ENCODE data around the gene CDK8. TPM values are rescaled to one million over a fixed set of nuclear protein-coding genes. Genes with fewer than 3 reads are reported as not detected.

Gene CDK8
- total and polyA plus RNA-seq, 2 experiments from 2014 or later: 16.1 to 27.0 TPM

GRCh38 chr13:26412263-26412662 is 158.3 kb downstream of the CDK8 start:
- Histone ChIP-seq H3K27me3 (no peaks in the 10 kb centered on the region), H3K4me2 (no peak overlapping the region), H2AFZ (no peak overlapping the region), H3K4me3 (no peak overlapping the region), H4K20me1 (ENCODE audit: insufficient read depth, poor library complexity, severe bottlenecking) (no peaks in the 10 kb centered on the region), H3K79me2 (no peaks in the 10 kb centered on the region), H3K27ac (no peak overlapping the region), H3K4me1 (ENCODE audit: insufficient read depth) (no peaks in the 10 kb centered on the region), H3K9me2 (replicated peaks; ENCODE audit: insufficient read depth) (no peaks in the 10 kb centered on the region), H3K36me3 (replicated peaks; ENCODE audit: insufficient read depth, low read depth) (no peaks in the 10 kb centered on the region), H3K9me3 (ENCODE audit: low read depth) (no peaks in the 10 kb centered on the region)
- no peak for DNase-seq (ENCODE audit: low spot score)
- TF ChIP-seq EZH2phosphoT487 (IDR thresholded peaks at IDR 0.05; ENCODE audit: low read depth, severe bottlenecking, unreplicated experiment): no peak
- no peak for TF ChIP-seq CTCF (IDR thresholded peaks at IDR 0.05; ENCODE audit: poor library complexity)
- no peak for TF ChIP-seq EZH2 (IDR thresholded peaks at IDR 0.05; ENCODE audit: borderline replicate concordance)
- 95% methylated on average over 1 of the region's 1 CpG for WGBS (ENCODE audit: low lambda C conversion rate, missing lambda C conversion rate)

GRCh38 chr13:26412936-26413716 is 159.2 kb downstream of the CDK8 start:
- Histone ChIP-seq H3K9me3 (ENCODE audit: low read depth) (no peaks in the 10 kb centered on the region), H3K9me2 (replicated peaks; ENCODE audit: insufficient read depth) (no peaks in the 10 kb centered on the region), H2AFZ (no peak overlapping the region), H3K79me2 (no peaks in the 10 kb centered on the region), H3K27me3 (no peaks in the 10 kb centered on the region), H3K27ac (no peak overlapping the region), H3K36me3 (replicated peaks; ENCODE audit: insufficient read depth, low read depth) (no peaks in the 10 kb centered on the region), H3K4me1 (ENCODE audit: insufficient read depth) (no peaks in the 10 kb centered on the region), H3K4me3 (no peak overlapping the region), H3K4me2 (no peak overlapping the region), H4K20me1 (ENCODE audit: insufficient read depth, poor library complexity, severe bottlenecking) (no peaks in the 10 kb centered on the region)
- TF ChIP-seq EZH2phosphoT487 (IDR thresholded peaks at IDR 0.05; ENCODE audit: low read depth, severe bottlenecking, unreplicated experiment) (no peak), CTCF (IDR thresholded peaks at IDR 0.05; ENCODE audit: poor library complexity) (no peak), EZH2 (IDR thresholded peaks at IDR 0.05; ENCODE audit: borderline replicate concordance) (no peak)
- no peak for DNase-seq (ENCODE audit: low spot score)
- 73% methylated on average over 5 of the region's 5 CpGs for WGBS (ENCODE audit: low lambda C conversion rate, missing lambda C conversion rate)

GRCh38 chr13:26420282-26420960 is 166.5 kb downstream of the CDK8 start:
- Histone ChIP-seq H3K27me3 (no peaks in the 10 kb centered on the region), H2AFZ (no peak overlapping the region), H3K36me3 (replicated peaks; ENCODE audit: insufficient read depth, low read depth) (no peaks in the 10 kb centered on the region), H3K4me3 (no peak overlapping the region), H4K20me1 (ENCODE audit: insufficient read depth, poor library complexity, severe bottlenecking) (no peaks in the 10 kb centered on the region), H3K79me2 (no peaks in the 10 kb centered on the region), H3K9me3 (ENCODE audit: low read depth) (no peaks in the 10 kb centered on the region), H3K27ac (no peak overlapping the region), H3K9me2 (replicated peaks; ENCODE audit: insufficient read depth) (no peaks in the 10 kb centered on the region), H3K4me2 (no peak overlapping the region), H3K4me1 (ENCODE audit: insufficient read depth) (no peaks in the 10 kb centered on the region)
- TF ChIP-seq CTCF (IDR thresholded peaks at IDR 0.05; ENCODE audit: poor library complexity): no peak
- TF ChIP-seq EZH2 (IDR thresholded peaks at IDR 0.05; ENCODE audit: borderline replicate concordance): no peak
- no peak for TF ChIP-seq EZH2phosphoT487 (IDR thresholded peaks at IDR 0.05; ENCODE audit: low read depth, severe bottlenecking, unreplicated experiment)
- WGBS (ENCODE audit: low lambda C conversion rate, missing lambda C conversion rate): 54% methylated on average over 4 of the region's 4 CpGs
- no peak for DNase-seq (ENCODE audit: low spot score)
